ENCODE data around the gene ETV6. TPM values are rescaled to one million over a fixed set of nuclear protein-coding genes. Genes with fewer than 3 reads are reported as not detected.

The ETV6 gene
- total RNA-seq, 1 experiment from 2014 or later, result 14.1 TPM

- TF ChIP-seq, protein P1, sequence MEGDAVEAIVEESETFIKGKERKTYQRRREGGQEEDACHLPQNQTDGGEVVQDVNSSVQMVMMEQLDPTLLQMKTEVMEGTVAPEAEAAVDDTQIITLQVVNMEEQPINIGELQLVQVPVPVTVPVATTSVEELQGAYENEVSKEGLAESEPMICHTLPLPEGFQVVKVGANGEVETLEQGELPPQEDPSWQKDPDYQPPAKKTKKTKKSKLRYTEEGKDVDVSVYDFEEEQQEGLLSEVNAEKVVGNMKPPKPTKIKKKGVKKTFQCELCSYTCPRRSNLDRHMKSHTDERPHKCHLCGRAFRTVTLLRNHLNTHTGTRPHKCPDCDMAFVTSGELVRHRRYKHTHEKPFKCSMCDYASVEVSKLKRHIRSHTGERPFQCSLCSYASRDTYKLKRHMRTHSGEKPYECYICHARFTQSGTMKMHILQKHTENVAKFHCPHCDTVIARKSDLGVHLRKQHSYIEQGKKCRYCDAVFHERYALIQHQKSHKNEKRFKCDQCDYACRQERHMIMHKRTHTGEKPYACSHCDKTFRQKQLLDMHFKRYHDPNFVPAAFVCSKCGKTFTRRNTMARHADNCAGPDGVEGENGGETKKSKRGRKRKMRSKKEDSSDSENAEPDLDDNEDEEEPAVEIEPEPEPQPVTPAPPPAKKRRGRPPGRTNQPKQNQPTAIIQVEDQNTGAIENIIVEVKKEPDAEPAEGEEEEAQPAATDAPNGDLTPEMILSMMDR (IDR thresholded peaks at IDR 0.05 in 2 of 3, conservative IDR thresholded peaks at IDR 0.05 in 1 of 3; ENCODE audit: borderline replicate concordance in 1 of 3, insufficient read depth in 1 of 3, low read depth in 2 of 3, low read length in 2 of 3), result no peak
These were observed 53.5 kb downstream of the ETV6 start (continued) for GRCh38 chr12:11702959-11703358.

DNA sequence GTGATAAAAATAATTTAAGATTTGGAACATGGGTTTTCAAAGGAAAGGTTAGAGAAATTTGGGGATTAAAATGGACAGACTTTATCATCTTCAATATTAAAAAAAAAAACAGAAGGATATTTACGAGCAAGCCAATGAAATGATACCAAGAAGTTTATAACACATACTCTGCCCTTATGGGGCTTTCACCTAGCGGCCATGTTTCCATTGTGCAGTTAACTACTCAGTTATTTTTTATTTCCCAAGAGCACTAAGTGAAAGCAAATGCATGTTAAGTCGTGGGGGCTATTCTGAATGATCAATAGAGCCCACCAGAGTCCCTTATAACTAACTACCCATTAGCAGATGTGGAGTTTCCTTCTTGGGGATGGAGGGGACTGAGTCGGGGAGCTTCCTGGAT, 53.9 kb downstream of the ETV6 start:
- no peaks in the 10 kb centered on the region for H3K4me1 ChIP-seq (ENCODE audit: control insufficient read depth in 1 of 2, insufficient read depth in 2 of 2, low read length in 2 of 2)
- ATAC-seq, result no peak
- ChIA-PET RAD21 (ENCODE audit: low non-redundant PET in 1 of 2, low total read pairs in 2 of 2, uncharacterized antibody in 2 of 2, unreplicated experiment in 2 of 2) (no interaction called here), POLR2A (no interaction called here), CTCF (no interaction called here)
- intact Hi-C loops (cut with micrococcal nuclease), result no loop called here
- TF ChIP-seq FOSL1 (IDR thresholded peaks at IDR 0.05; ENCODE audit: low read depth) (no peak), TCF7L2 (IDR thresholded peaks at IDR 0.05; ENCODE audit: borderline replicate concordance, extremely low read depth, insufficient read depth, insufficient read length) (no peak), SP1 (IDR thresholded peaks at IDR 0.05; ENCODE audit: low read depth) (no peak), SIN3A (IDR thresholded peaks at IDR 0.05; ENCODE audit: low read depth) (no peak)
- TF ChIP-seq, protein P2, sequence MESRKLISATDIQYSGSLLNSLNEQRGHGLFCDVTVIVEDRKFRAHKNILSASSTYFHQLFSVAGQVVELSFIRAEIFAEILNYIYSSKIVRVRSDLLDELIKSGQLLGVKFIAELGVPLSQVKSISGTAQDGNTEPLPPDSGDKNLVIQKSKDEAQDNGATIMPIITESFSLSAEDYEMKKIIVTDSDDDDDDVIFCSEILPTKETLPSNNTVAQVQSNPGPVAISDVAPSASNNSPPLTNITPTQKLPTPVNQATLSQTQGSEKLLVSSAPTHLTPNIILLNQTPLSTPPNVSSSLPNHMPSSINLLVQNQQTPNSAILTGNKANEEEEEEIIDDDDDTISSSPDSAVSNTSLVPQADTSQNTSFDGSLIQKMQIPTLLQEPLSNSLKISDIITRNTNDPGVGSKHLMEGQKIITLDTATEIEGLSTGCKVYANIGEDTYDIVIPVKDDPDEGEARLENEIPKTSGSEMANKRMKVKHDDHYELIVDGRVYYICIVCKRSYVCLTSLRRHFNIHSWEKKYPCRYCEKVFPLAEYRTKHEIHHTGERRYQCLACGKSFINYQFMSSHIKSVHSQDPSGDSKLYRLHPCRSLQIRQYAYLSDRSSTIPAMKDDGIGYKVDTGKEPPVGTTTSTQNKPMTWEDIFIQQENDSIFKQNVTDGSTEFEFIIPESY (IDR thresholded peaks at IDR 0.05; ENCODE audit: extremely low read depth, insufficient replicate concordance, low read length), result no peak
- H3K4me3 ChIP-seq (replicated peaks in 1 of 2; ENCODE audit: low read depth in 1 of 2, low read length in 2 of 2), result no peak overlapping the region
- no peaks in the 10 kb centered on the region for H3K79me2 ChIP-seq (ENCODE audit: insufficient read depth, low read length)
- no peak overlapping the region for H3K9ac ChIP-seq (ENCODE audit: low read length)
- no peaks in the 10 kb centered on the region for H3K9me2 ChIP-seq (ENCODE audit: insufficient read depth)
- H4K20me1 ChIP-seq (ENCODE audit: insufficient read depth), result no peaks in the 10 kb centered on the region
- DNase-seq (ENCODE audit: low read depth, low spot score), result no peak
- H3K9me3 ChIP-seq (ENCODE audit: control insufficient read depth in 1 of 2, insufficient read depth in 1 of 2, low read depth in 1 of 2, low read length in 2 of 2), result no peaks in the 10 kb centered on the region
- no TSS peak for BruUV-seq (replicated peaks)
- H3K4me2 ChIP-seq (ENCODE audit: low read length), result no peak overlapping the region
- H3K36me3 ChIP-seq (ENCODE audit: control insufficient read depth in 1 of 2, insufficient read depth in 2 of 2, low read length in 2 of 2), result no peaks in the 10 kb centered on the region
- H3K27me3 ChIP-seq (ENCODE audit: insufficient read depth, low read length), result no peaks in the 10 kb centered on the region
- H2AFZ ChIP-seq (ENCODE audit: low read depth, low read length, poor library complexity, severe bottlenecking), result no peak overlapping the region
- no peak overlapping the region for H3K27ac ChIP-seq (ENCODE audit: low read depth, low read length)
